Smooth muscle cell (in vitro differentiated cells): ENCODE data around the gene STN1. TPM values are rescaled to one million over a fixed set of nuclear protein-coding genes. Genes with fewer than 3 reads are reported as not detected.

ENCODE experiments used
- DNase-seq: peaks from one replicate; lab custom pipeline; 2025; ENCODE audit not compliant: unreplicated experiment; lab: John Stamatoyannopoulos, UW
- H2AFZ ChIP-seq: fragments of 200-600 bp; sonication (generic); 2 replicates; pipeline ENCODE4 v1.6.0; 2016; ENCODE audit warnings: antibody characterized with exemption, low read depth, mild to moderate bottlenecking
- H3F3A ChIP-seq: fragments of 200-600 bp; sonication (generic); 2 replicates; pipeline ENCODE4 v1.6.0; 2017; ENCODE audit warnings: antibody characterized with exemption, low read depth
- H3K27ac ChIP-seq: fragments of 200-600 bp; sonication (generic); 2 replicates; pipeline ENCODE4 v1.5.1; 2016; ENCODE audit warnings: low read depth, mild to moderate bottlenecking
- H3K27me3 ChIP-seq: fragments of 200-600 bp; sonication (generic); 2 replicates; pipeline ENCODE4 v1.6.1; 2016; ENCODE audit warnings: low read depth, mild to moderate bottlenecking
- H3K36me3 ChIP-seq: fragments of 200-600 bp; sonication (generic); 2 replicates; pipeline ENCODE4 v1.5.1; 2016; ENCODE audit warnings: low read depth
- H3K4me1 ChIP-seq: fragments of 200-600 bp; sonication (generic); 2 replicates; pipeline ENCODE4 v1.5.1; 2016; ENCODE audit warnings: low read depth
- H3K4me2 ChIP-seq: fragments of 200-600 bp; sonication (generic); 2 replicates; pipeline ENCODE4 v1.6.0; 2016; ENCODE audit warnings: mild to moderate bottlenecking
- H3K4me3 ChIP-seq: fragments of 200-600 bp; sonication (generic); 2 replicates; pipeline ENCODE4 v1.5.1; 2016; ENCODE audit warnings: mild to moderate bottlenecking
- H3K79me2 ChIP-seq: fragments of 200-600 bp; sonication (generic); 2 replicates; pipeline ENCODE4 v1.6.0; 2016; ENCODE audit warnings: low read depth, mild to moderate bottlenecking
- H3K9ac ChIP-seq: fragments of 200-600 bp; sonication (generic); 2 replicates; pipeline ENCODE4 v1.6.0; 2016; ENCODE audit warnings: low read depth
- H3K9me3 ChIP-seq: fragments of 200-600 bp; sonication (generic); replicated peaks from 2 replicates; pipeline ENCODE4 v1.5.1; 2016; ENCODE audit warnings: low read depth
- H4K20me1 ChIP-seq: fragments of 200-600 bp; sonication (generic); 2 replicates; pipeline ENCODE4 v1.6.0; 2016; ENCODE audit warnings: low read depth
- WGBS: methylation state at CpG from one replicate; pipeline ENCODE4 v1.1.7; 2016; ENCODE audit warnings: low lambda C conversion rate; 5-methylcytosine and 5-hydroxymethylcytosine counted together
- polyA plus RNA-seq: library from polyadenylated mRNA; unstranded; fragments of >200 nt; fragmentation: Nextera tagmentation; extraction: Ambion mirVana; gene quantifications from 2 replicates; pipeline ENCODE4 v1.2.1, GENCODE V29; 2016
- total RNA-seq: library from RNA; depleted of rRNA; stranded (reverse); fragments of >200 nt; gene quantifications from 2 replicates; pipeline ENCODE4 v1.2.3, GENCODE V29; 2014
- TF ChIP-seq, protein P1 (sequence below): fragments of 200-600 bp; sonication (generic); IDR thresholded peaks from 2 replicates; pipeline ENCODE4 v1.5.1; 2017; ENCODE audit warnings: borderline replicate concordance, mild to moderate bottlenecking, antibody characterized with exemption; ENCODE audit not compliant: insufficient read depth, poor library complexity, severe bottlenecking

The STN1 gene
- total and polyA plus RNA-seq, 2 experiments from 2014 or later: 34.9 to 38.6 TPM

DNA sequence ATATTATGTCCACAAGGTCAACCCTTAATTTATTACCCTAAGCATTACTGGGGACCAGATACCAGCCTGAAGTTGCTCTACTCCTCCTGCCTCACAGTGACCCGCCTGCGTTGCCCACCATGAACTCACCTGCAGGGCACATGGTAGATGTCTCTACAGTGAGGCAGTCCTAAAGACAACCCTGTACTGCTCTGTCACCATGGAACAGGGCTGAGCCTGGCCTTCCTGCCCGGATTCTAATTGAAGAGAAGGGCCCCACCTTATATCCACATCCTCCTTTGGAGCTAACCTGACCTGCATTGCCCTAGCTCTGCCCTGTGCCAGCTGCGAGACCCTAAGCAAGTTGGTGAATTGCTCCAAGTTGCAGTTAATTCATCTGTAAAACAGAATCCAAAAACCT, 66.7 kb downstream of the STN1 start:
- Histone ChIP-seq H3K36me3 (no peaks in the 10 kb centered on the region), H3K27ac (peak overlapping the region; percentile 87), H3K9me3 (no peaks in the 10 kb centered on the region), H3K9ac (peak overlapping the region; percentile 48), H2AFZ (no peak overlapping the region), H3K4me3 (no peak overlapping the region), H3K4me1 (peaks cover 20% of the 10 kb centered on the region), H3K79me2 (peaks cover 82% of the 10 kb centered on the region), H3F3A (peaks cover 23% of the 10 kb centered on the region), H3K27me3 (no peaks in the 10 kb centered on the region), H3K4me2 (peak overlapping the region; percentile 95), H4K20me1 (peaks cover 78% of the 10 kb centered on the region)
- 91% methylated on average over 4 of the region's 4 CpGs for WGBS
- TF ChIP-seq, protein P1, sequence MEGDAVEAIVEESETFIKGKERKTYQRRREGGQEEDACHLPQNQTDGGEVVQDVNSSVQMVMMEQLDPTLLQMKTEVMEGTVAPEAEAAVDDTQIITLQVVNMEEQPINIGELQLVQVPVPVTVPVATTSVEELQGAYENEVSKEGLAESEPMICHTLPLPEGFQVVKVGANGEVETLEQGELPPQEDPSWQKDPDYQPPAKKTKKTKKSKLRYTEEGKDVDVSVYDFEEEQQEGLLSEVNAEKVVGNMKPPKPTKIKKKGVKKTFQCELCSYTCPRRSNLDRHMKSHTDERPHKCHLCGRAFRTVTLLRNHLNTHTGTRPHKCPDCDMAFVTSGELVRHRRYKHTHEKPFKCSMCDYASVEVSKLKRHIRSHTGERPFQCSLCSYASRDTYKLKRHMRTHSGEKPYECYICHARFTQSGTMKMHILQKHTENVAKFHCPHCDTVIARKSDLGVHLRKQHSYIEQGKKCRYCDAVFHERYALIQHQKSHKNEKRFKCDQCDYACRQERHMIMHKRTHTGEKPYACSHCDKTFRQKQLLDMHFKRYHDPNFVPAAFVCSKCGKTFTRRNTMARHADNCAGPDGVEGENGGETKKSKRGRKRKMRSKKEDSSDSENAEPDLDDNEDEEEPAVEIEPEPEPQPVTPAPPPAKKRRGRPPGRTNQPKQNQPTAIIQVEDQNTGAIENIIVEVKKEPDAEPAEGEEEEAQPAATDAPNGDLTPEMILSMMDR: no peak
- DNase-seq: no peak

DNA sequence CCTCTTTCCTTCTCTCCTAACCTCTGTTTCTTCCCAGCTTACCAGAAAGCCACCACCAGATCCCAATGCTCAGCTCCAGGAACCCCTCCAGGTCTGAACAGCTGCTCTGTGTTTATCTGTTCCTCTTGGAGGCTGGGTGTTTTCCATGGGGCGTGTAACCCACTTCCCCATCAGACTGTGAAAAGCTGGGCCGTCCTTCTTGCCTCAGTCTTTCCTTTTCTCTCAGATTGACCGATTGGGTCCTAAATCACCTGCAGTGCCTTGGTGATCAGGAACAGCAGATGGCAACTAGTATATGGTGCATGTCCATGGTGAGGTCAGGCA, 67.5 kb downstream of the STN1 start:
- Histone ChIP-seq H3K4me1 (peaks cover 20% of the 10 kb centered on the region), H2AFZ (no peak overlapping the region), H3F3A (peaks cover 23% of the 10 kb centered on the region), H4K20me1 (peaks cover 86% of the 10 kb centered on the region), H3K4me2 (peak overlapping the region; percentile 95), H3K27ac (peak overlapping the region; percentile 87), H3K9ac (peak overlapping the region; percentile 48), H3K27me3 (no peaks in the 10 kb centered on the region), H3K9me3 (no peaks in the 10 kb centered on the region), H3K79me2 (peaks cover 90% of the 10 kb centered on the region), H3K36me3 (no peaks in the 10 kb centered on the region), H3K4me3 (no peak overlapping the region)
- TF ChIP-seq, protein P1: no peak
- 58% methylated on average over 3 of the region's 3 CpGs for WGBS
- no peak for DNase-seq

DNA sequence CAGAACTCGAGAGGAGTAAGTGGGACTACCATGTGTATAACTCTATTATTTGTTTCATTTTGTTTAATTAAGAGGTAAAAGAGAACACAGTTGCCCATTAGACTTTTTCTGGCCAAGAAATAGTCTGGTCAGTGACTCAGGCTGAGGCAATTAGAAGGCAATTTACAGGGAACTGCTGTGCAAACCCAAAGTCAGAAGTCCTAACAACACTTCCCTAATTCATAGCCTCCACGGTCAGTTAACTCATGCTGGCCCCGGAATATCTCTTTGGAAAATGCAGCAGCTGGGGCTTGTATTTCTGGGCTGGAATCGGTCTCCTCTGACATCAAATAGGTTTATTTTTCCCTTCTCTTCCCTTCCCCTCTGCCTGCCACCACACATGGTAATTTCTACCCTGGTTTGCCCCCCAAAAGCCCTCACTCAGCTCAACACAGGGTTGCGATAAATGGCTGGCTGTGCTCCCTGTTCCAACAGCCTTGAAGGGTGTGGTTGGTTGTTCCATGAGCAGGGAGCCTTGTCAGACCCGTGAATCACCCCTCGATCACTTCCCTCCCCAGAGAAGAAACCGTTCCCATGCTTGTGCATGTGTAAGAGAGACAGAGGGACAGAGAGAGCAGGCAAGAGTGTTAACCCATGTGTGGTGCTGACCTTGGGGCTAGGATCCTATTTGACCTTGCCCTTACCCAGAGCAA, 68.0 kb downstream of the STN1 start:
- no peaks in the 10 kb centered on the region for H3K27me3 ChIP-seq
- peaks cover 20% of the 10 kb centered on the region for H3K4me1 ChIP-seq
- H2AFZ ChIP-seq: no peak overlapping the region
- no peak for DNase-seq
- H3K27ac ChIP-seq: peak overlapping the region; percentile 87
- H3K4me3 ChIP-seq: no peak overlapping the region
- WGBS: 24% methylated on average over 8 of the region's 8 CpGs
- TF ChIP-seq, protein P1: no peak
- H3K36me3 ChIP-seq: no peaks in the 10 kb centered on the region
- peak overlapping the region; percentile 95 for H3K4me2 ChIP-seq
- H3K79me2 ChIP-seq: peaks cover 93% of the 10 kb centered on the region
- no peaks in the 10 kb centered on the region for H3K9me3 ChIP-seq
- H3K9ac ChIP-seq: peak overlapping the region; percentile 48
- H4K20me1 ChIP-seq: peaks cover 90% of the 10 kb centered on the region
- H3F3A ChIP-seq: peaks cover 23% of the 10 kb centered on the region
